GM21390 (cell line): ENCODE measurements around the gene PLPPR5.

ENCODE experiments used
- ATAC-seq: cut with Tn5 transposase; IDR thresholded peaks from one replicate; pipeline ENCODE4 v1.9.1; 2021; ENCODE audit not compliant: unreplicated experiment

Gene PLPPR5

GRCh38 chr1:98969798-98970490, 34.7 kb downstream of the PLPPR5 start:
- no peak for ATAC-seq

- ATAC-seq, result no peak
Observed at GRCh38 chr1:98967122-98967521, 37.5 kb downstream of the PLPPR5 start.

- no peak for ATAC-seq
Observed at GRCh38 chr1:98965394-98965793, 39.3 kb downstream of the PLPPR5 start.

- no peak for ATAC-seq
Observed at GRCh38 chr1:98964198-98964597, 40.5 kb downstream of the PLPPR5 start.

- no peak for ATAC-seq
Observed at GRCh38 chr1:98963064-98963758, 41.5 kb downstream of the PLPPR5 start.

- ATAC-seq, result no peak
Observed at GRCh38 chr1:98962156-98962555, 42.5 kb downstream of the PLPPR5 start.

- no peak for ATAC-seq
Observed at GRCh38 chr1:98949621-98950020, 55.0 kb downstream of the PLPPR5 start.

GRCh38 chr1:98949166-98949565, 55.5 kb downstream of the PLPPR5 start:
- no peak for ATAC-seq

GRCh38 chr1:98947071-98947470, 57.6 kb downstream of the PLPPR5 start:
- ATAC-seq, result no peak

- no peak for ATAC-seq
Observed at GRCh38 chr1:98940722-98941079, 64.0 kb downstream of the PLPPR5 start.

- no peak for ATAC-seq
Observed at GRCh38 chr1:98940069-98940721, 64.5 kb downstream of the PLPPR5 start.

GRCh38 chr1:98939471-98939870, 65.2 kb downstream of the PLPPR5 start:
- ATAC-seq, result no peak

GRCh38 chr1:98937347-98937746, 67.3 kb downstream of the PLPPR5 start:
- no peak for ATAC-seq

- no peak for ATAC-seq
Observed at GRCh38 chr1:98932184-98932583, 72.5 kb downstream of the PLPPR5 start.

- no peak for ATAC-seq
Observed at GRCh38 chr1:98931128-98931835, 73.4 kb downstream of the PLPPR5 start.

- no peak for ATAC-seq
Observed at GRCh38 chr1:98929437-98929836, 75.2 kb downstream of the PLPPR5 start.

GRCh38 chr1:98926597-98926996, 78.1 kb downstream of the PLPPR5 start:
- ATAC-seq, result no peak

- no peak for ATAC-seq
Observed at GRCh38 chr1:98924977-98925376, 79.7 kb downstream of the PLPPR5 start.

GRCh38 chr1:98923667-98924066, 81.0 kb downstream of the PLPPR5 start:
- ATAC-seq, result no peak

- ATAC-seq, result no peak
Observed at GRCh38 chr1:98921817-98922216, 82.8 kb downstream of the PLPPR5 start.

- ATAC-seq, result no peak
Observed at GRCh38 chr1:98920441-98921110, 84.1 kb downstream of the PLPPR5 start.
